Stimulated activated naive CD4-positive, alpha-beta T cell (primary cell): ENCODE data around the gene KRT2.
"Not testable (repeated sequence)": the region's sequence is repeated elsewhere in the genome, so short reads cannot be mapped to it uniquely, and the experiment has no call there.

Source experiments
- DNase-seq, 6 experiments: peaks; one replicate each; lab custom pipeline; 2025; lab: John Stamatoyannopoulos, UW

The KRT2 gene

DNA sequence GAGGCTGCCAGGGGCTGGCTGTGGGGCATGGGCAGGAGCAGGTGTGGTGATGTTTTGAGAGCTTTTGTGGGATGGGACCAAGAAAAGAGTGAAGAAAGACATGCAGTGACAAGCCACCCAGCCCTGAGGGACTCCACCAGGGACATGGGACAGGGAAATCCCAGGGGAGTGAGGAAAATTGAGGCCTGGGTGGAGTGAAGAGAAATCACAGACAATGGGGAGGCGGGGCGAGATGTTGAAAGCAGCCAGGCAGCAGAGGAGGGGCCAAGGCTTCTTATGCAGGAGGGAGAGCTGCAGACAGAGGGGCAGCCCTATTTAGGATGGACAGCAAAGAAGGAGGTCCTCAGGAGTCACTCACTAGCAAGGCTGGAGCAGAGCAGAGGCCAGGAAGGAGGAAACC is 32.4 kb upstream of the KRT2 start:
- DNase-seq, result no peak

DNA sequence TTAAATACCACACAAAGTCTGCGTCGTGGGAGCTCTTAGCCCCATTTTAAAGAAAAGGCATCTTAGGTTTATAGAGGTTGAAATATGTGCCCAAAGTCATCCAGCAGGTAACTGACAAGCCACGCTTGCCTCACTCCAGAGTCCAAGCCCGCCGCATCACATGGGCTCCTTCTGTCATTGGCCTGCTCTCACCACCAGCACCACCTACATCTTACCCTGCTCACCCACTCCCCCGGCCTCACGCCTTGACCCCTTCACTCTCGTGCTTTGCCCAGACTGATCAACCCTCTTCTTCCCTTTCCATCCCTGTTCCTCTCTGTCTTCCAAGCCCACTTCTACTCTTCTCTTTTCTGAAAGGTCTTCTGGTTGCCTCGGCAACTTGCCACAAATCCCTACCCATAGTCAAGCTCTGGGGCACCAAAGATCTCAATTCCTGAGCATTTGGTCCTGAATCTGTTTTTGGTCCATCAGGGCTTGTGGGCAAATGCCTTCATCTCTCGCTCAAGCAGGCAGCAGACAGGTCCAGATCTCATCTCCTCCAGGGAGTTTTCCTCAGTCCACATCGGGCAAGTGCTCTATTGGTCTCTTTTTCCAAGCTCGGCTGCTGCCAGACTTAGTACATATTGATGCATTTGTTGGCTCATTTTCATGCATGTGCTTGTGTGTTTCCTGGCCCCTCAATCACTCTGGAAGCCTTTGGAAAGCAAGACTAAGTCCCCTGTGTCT is 31.7 kb upstream of the KRT2 start:
- no peak for DNase-seq

DNA sequence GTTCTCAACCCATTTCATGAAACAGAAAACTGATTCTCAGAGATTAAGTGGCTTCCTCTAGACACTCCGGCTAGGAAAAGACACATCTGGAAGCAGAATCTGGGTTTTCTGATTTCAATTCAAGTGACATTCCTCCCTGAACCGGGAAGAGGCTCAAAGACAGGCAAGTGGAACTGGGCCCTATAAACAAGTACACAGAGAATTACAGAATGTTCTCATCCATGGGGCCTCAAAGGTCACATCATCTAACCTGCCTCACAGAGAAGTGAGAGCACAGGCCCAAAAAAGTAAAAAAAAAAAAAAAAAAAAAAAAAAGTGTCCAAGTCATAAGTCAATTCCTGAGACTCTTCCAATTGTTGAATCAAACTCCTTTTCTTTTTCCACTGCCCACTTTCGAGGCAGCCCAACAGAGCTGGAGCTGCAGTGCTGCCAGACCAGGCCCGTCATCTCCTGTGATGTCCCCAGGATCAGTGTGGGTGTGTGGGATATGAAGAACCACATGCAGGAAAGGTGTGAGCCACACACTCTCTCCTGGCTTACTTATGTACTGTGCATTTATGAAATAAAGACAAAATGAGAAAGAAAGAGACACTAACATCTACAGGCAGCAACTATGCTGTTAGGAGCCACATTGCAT is 31.0 kb upstream of the KRT2 start:
- DNase-seq, result no peak

DNA sequence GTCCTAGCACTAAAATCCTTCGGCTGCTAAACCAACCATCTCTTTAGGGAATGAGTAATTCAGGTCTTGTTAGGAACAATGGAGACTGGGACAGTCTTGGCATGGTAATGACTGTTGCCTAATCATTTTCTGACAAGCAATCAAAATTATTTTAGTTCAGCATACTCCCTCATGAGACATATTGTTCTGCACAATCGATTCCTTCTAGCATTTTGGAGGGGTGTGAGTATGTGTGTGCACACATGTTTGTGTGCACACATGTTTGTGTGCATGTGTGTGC is 30.3 kb upstream of the KRT2 start:
- no peak for DNase-seq

DNA sequence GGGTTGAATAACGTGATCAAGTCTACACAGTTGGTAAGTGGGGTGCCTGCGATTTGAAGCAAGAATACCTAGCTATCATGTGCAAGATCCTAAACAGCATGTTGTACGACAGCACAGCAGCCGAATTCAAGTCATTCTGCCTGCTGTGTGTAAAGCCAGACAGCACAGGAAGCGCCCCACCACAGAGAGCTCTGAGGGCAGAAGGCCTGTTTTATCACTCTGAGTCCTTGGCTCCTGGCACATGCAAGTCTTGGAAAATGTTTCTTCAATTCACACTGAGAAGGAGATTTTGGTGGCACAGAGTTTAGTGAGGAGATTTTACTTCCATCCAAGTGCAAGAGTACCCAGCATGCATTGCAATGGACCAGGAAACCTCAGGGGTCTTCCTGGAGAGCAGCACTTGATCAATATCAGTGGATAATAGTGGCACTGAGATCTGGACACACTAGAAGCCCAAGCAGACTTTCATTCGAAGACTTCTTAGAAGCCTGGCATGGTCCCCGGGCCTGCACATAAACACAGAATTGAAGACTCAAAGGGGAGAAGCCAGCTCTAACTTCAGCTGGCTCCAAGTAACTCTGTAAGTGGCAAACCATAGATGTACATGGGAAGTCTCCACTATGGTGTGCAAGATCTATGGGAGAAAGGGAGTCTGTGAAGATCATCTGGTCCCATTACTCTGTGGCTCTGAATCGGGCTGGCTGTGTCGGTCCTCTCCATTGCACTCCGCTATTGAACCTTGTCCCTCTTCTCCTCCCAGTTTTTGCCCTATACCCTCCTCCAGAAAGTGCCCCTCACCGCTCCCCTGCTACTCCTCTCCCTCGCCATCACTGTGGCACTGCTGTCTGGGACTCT is 29.7 kb upstream of the KRT2 start:
- peak; percentile 16 to 72 (median 45) for DNase-seq

DNA sequence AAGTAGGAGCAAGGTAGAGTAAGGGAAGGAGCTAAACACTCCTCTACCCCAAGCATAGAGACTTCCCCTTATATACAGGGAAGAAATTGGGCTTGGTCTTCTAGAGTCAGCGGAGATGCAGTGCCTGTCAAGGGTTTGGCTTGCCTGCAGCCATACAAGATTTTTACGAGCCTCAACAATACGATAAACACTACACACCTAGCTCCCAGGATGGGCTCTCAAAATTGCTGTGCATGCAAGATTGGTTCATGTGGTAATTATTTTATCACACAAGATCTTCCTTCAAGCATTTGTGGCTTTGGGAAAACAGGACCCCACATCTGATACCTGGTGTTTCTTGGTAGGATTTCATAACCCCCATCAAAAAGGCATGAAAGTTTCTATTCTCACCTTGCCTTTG is 28.4 kb upstream of the KRT2 start, which contains the start of gene KRT1:
Gene KRT1, minus strand, starts transcription at position 45 of the 400 bp plus-strand sequence. CDS start 59 bp downstream, outside the sequence.
- DNase-seq, result no peak

DNA sequence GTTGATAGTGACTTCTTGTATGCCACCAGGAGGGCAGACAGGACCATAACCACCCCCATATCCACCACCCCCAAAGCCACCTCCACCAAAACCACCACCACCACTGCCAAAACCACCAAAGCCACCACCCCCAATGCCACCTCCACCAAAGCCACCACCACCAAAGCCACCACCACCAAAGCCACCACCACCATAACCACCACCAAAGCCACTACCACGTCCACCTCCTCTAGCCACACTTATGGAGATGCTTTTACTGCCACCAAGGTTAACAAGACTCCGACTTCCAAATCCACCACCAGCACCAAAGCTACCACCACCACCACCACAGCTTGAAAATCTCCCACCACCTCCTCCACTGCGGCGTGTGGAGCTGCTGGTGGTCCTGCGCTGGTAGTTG is 27.9 kb upstream of the KRT2 start:
- DNase-seq, result no peak

DNA sequence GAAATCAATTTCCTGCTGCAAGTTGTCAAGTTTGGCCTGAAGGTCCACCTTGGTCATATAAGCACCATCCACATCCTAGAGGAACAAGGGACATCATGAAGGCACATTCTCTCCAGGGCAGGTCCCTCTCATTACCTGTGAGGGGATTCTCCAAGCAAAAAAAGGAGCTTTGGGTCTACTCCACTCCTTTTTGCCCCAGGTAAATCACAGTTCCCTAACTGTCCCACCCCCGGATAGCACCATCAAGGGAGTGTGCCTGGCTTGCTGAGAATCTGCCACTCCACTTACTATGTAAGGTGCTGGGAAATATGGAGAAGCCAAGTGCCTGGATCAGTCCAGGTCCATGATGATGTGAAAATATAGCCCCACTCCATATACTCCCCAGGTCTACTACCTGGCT is 25.7 kb upstream of the KRT2 start:
- no peak for DNase-seq

DNA sequence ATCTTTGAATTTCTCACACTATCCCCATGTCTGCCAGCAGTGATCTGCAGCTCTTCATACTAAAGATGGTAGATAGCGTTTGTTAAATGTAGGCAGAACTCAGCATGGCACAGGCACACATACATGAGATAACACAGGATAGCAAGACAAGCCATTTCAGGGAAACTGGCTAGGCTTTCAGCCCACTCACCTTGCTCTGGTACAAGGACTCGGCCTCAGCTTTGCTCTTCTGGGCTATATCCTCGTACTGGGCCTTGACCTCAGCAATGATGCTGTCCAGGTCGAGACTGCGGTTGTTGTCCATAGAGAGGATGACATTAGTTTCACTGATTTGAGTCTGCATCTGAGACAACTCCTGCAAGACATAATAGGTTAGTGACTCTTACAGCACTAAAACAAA is 25.1 kb upstream of the KRT2 start:
- no peak for DNase-seq

DNA sequence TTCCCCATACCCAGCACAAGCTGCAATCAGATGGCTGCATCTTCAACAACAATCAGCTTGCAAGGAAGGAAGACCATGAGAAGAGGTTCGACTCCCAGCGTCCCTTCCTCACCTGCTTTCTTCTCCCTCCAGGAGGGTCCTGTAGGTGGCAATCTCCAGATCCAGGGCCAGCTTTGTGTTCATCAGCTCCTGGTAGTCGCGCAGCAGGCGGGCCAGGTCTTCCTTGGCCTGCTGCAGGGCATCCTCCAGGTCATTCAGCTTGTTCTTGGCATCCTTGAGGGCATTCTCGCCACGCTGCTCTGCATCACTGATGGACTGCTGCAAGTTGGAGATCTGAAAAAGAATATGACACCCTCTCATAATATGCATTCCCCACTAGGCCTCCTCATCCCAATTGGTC is 24.2 kb upstream of the KRT2 start:
- DNase-seq, result no peak

DNA sequence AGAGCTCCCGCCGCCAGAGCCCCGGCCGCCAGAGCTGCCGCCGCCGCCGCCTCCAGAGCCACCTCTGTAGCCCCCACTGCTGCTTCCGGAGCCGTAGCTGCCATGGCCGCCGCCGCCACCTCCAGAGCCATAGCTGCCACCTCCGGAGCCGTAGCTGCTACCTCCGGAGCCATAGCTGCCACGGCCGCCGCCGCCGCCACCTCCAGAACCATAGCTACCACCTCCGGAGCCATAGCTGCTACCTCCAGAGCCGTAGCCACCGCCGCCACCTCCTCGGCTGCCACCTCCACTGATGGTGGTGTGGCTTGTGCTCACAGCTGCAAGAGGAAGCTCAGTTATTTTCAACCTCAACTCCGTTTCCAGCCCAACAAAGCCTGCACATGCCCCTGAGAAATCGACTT is 23.3 kb upstream of the KRT2 start:
- no peak for DNase-seq

DNA sequence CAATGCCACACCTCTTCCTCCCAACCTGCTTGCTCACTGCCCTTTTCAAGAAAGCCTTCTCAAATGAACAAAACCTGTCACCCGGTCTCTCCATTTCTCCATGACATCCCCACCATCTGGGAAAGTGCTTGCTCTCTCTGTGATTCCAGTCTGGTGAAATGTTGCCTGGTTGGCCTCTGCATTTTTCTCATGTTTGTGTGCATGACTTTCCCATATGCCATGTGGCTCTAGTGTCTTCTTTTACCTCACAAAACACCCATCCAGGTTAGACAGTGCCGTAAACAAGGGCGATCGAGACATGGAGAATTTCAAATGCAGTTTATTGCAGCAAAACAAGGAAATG is 22.4 kb upstream of the KRT2 start:
- DNase-seq, result no peak

DNA sequence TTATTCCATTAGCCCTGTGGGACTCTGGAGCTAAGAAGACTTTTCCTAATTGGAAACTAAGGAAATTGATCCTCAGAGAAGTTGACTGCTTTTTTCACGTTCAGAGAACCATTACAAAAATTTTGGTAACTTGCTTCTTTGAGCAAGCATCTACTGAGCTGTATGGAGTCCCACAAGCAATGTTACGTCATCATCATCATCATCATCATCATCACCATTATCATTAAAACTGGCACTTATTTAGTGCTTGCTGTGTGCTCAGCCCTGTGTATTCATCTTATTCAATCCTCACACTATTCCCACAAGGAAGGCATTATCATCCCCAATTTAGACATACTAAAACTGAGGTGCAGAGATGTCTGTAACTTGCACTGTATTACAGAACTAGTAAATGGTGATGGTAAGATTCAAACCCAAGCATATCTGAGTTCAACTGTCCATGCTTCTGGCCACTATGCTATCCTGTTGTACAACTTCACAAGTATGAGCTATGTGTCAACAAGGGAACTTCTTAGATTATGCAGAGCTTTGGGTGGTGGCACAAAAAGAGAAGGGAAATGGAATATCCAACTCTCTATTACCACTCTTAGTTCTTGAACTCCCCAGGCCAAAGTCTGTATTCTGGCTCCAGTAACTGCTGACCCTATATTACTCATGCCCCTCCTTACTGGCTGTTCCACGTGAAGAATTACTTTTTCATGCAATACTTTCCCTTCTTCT is 21.9 kb upstream of the KRT2 start:
- DNase-seq, result no peak

DNA sequence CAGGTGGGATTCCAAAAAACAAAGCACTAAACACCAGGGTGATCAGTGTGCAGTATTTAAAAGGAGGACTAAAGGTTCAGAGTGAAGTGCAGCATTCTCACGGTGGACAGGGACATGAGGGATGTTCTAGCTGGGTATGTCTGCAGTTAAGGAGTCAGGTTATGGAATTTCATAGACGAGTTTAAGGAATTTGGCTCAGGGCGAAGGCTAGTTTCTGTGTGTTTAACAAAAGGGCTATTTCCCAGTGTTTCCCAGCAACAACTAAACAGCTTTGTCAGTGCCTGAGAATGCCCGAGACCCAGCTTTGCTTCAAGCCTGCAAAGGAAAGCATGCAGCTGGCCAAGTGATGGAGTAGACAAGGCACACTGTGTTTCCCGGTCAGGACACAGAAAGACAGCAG is 21.2 kb upstream of the KRT2 start:
- no peak for DNase-seq

DNA sequence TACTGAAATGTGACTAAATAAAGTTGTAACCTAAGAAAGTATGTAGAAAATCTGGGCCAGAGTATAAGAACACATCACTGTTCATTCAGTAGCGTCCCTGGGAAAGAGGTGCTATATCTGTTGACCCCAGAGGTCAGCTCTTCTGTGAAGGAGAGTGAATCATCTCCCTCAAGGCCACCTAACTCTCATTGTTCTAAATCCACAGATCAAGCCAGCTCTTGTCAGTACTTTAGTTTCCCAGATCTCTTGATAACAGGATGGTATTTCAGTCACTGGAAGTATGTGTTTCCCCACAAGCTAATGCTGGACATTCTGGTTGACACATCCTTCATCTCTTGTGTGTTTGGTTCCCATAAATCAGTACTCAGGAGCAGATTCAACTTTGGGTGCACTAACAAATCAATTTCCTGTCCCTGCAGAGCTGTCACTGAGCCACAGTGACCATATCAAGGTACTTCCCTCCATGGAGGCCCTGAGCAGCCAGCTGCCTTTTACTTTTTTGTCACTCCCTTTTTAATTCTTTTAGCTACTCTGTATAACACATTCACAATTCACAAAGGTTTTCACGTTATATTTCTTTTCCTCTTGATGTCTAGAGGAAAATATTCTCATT is 20.4 kb upstream of the KRT2 start:
- DNase-seq, result no peak

DNA sequence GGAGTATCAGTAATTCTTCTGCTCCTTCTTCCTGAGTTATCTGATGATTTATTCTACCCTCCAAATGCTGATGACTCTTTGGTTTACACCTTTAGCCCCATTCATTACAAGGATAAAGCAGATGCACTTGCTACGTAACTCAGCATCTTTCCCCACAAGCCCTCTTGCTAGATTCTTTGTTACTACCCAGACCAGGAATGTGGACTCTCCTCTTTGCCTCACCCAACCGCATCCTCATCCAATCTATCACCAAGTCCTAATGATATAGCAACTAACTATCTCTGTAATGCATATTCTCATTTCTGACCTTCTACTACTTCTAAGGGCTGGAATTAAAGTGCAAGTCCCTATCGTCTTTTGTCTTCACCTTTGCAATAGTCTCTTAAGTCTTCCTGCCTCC is 18.9 kb upstream of the KRT2 start:
- DNase-seq, result no peak

DNA sequence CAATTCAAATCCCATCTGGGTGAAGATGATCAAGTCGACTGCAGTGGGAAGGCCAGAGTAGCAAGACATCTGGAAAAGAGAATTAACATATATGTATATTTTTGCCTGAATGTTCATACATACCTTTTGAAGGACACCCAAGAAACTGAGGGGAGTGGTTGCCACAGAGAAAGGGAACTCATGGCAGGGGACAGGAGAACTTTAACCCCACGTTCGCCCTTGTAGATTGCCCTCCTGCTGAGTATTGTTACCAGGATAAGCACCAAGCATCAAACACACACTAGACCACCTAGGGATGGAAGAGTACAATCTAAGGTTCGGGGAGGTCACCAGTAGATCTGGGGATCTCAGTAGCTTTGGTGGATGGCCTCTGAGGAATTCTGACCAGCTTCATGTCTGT is 18.5 kb upstream of the KRT2 start:
- no peak for DNase-seq

DNA sequence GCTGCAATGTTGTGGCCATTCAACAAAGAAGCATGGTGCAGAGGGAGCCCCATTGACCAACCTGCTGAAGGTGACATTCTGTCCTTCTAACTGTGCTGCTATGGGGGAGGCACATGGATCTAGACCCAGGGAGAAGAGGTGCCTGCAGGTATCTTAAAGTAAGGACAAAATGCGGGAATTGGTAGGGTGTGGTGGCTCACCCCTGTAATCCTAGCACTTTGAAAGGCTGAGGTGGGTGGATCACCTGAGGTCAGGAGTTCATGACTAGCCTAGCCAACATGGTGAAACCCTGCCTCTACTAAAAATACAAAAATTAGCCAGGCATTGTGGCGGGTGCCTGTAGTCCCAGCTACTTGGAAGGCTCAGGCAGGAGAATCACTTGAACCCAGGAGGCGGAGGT is 17.9 kb upstream of the KRT2 start:
- not testable (repeated sequence) for DNase-seq

DNA sequence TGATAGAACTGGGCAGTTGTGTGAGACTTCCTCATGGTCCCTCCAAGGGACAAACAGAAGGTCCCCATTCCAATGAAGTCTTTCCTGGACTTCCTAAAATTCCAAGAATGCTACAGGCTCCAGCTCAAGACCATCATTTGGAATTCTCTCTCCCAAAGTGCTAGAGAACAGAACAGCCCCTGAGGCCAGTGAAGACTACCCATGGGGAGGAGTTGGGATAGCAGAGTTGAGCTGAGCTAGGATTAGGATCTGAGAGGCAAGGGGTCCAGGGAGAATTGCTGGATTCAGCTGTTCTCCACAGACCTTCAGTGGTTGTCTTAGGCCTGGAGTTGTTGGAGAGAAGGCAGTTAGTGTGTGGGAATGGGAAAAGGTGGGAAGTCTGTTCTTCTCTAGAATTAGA is 17.4 kb upstream of the KRT2 start:
- no peak for DNase-seq

DNA sequence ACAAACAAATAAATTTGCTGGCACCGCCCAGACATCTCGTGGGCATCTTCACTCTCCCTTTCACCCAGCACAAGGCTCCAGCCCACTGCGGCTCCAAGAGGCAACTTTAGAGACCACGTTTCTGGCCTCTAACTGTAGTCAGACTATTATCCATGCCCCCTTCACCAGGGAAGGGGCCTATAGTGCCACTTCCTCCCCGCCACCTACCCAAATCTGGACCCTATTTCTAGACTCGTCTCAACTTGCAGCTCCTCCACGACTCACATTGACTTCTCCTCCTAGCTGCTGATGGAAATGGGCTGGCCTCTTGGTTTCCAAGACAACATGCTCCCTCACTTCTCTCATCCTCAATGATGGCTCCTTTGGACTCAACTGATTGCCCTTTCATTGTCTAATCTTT is 15.9 kb upstream of the KRT2 start:
- no peak for DNase-seq

DNA sequence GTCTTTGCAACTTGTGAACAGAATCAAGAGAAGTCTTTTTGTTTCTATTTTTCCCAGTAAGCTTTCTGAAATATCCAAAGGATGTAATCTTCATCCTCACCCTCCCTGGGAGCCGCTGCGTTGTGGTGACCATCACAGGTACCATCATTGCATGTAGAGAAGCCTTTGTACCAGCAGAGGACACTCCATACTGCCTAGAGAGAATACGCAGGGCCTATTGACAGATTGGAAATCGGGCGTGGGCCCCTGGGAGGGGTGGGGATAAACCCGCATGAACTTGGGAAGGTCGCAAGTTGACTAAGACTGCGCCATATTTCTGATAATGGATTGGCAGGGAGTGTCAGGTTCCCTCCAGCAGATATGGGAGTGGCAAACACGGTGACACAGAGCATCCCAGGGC is 15.5 kb upstream of the KRT2 start:
- DNase-seq, result no peak

DNA sequence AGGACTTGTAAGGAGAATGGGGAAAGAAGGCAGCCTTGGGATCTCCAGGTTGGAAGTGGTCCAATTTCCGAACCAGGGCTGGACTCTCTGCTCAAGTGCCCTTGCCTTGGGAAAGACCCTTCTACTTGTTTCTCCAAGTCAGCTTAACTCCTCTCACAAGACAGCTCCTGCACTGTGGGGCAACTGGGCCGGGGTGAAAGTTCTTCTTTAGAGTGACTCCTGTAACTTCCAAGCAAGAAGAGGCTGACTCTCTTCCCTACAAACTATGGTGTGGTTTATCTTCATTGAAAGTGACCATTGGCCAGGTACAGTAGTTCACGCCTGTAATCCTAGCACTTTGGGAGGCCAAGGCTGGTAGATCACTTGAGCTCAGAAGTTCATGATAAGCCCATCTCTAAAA is 14.5 kb upstream of the KRT2 start:
- no peak for DNase-seq
